ENCODE data around the gene ZNF160.

GRCh38 chr19:53131085-53131590, 27.9 kb upstream of the ZNF160 start:
- no peak for TF ChIP-seq CTCF (IDR thresholded peaks at IDR 0.05)
- no peak for TF ChIP-seq POLR2A (IDR thresholded peaks at IDR 0.05)
